Muscle layer of colon (tissue), 2 donors: ENCODE data around the gene P3H2.

ENCODE experiments used
- H3K27ac ChIP-seq: one replicate; pipeline ENCODE4 v1.7.0; 2013; ENCODE audit warnings: low read depth, mild to moderate bottlenecking, low read length, moderate library complexity
- H3K27me3 ChIP-seq, 2 donors: one replicate each; pipeline ENCODE4 v1.7.0; 2013; ENCODE audit warnings: low read length in 2 of 2, mild to moderate bottlenecking in 2 of 2; ENCODE audit not compliant: insufficient read depth in 2 of 2, control insufficient read depth in 1 of 2
- H3K36me3 ChIP-seq: one replicate; pipeline ENCODE4 v1.7.0; 2013; ENCODE audit warnings: mild to moderate bottlenecking, low read length; ENCODE audit not compliant: insufficient read depth
- H3K4me1 ChIP-seq: one replicate; pipeline ENCODE4 v1.7.0; 2013; ENCODE audit warnings: mild to moderate bottlenecking, low read length; ENCODE audit not compliant: insufficient read depth
- H3K4me3 ChIP-seq, 2 donors: one replicate each; pipeline ENCODE4 v1.7.0; 2013; ENCODE audit warnings: low read length in 2 of 2, low read depth in 1 of 2, mild to moderate bottlenecking in 1 of 2, moderate library complexity in 1 of 2
- H3K9ac ChIP-seq: one replicate; pipeline ENCODE4 v1.7.0; 2013; ENCODE audit warnings: low read length
- H3K9me3 ChIP-seq: one replicate; pipeline ENCODE4 v1.7.0; 2013; ENCODE audit warnings: mild to moderate bottlenecking, low read length
- donor health status: abdominal sarcoma.
- donor health status: Adenocarcinoma of cecum.

Gene P3H2

DNA sequence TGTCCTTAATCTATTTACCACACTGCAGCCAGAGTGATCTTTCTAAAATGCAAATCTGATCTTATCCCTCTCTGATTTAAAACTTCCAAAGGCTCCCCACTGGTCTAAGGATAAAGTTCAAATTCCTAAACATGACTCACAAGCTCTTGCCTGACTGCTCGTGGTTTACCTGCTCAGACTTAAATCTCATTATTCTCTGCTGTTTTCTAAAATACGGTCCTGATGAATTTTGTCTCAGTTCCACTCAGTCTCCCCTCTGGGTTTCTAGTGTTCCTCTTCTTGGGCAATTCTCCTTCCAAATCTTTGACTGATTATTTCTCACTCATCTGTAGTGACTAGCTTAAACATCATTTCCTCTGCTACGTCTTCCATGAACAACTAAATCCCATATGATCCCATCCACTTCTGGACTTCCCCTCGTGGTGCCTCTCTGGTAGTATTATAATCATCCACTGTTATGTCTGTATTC, 108.3 kb downstream of the P3H2 start:
- H3K4me1 ChIP-seq, result peaks cover 26% of the 10 kb centered on the region
- H3K9ac ChIP-seq, result no peak overlapping the region
- no peak overlapping the region for H3K4me3 ChIP-seq
- no peaks in the 10 kb centered on the region for H3K36me3 ChIP-seq
- H3K27me3 ChIP-seq, result no peaks in the 10 kb centered on the region
- H3K27ac ChIP-seq, result no peak overlapping the region
- H3K9me3 ChIP-seq, result no peaks in the 10 kb centered on the region

GRCh38 chr3:190010486-190010885, 110.2 kb downstream of the P3H2 start:
- Histone ChIP-seq H3K4me3 (no peak overlapping the region), H3K27me3 (no peaks in the 10 kb centered on the region), H3K9me3 (no peaks in the 10 kb centered on the region), H3K27ac (no peak overlapping the region), H3K4me1 (peaks cover 40% of the 10 kb centered on the region), H3K9ac (no peak overlapping the region), H3K36me3 (no peaks in the 10 kb centered on the region)

DNA sequence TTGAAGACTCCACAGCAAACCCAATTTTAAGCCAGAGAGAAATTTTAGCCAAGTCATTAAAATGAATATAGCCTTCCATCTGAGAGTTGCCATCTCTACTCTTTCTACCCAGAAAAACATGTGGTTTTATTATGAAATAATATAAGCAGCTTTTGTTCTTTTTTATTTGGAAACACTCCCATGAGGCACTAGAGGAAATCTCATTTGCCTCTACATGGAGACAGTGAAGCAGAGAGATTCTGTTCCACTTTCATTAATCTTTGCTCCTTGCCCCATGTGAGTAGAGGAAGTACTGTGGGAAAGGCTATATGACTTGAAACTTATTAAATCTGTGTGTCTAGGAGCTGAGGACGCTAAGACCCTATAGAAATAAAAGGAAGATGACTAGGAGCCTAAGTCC, 111.1 kb downstream of the P3H2 start:
- no peak overlapping the region for H3K4me3 ChIP-seq
- no peaks in the 10 kb centered on the region for H3K36me3 ChIP-seq
- no peak overlapping the region for H3K27ac ChIP-seq
- H3K27me3 ChIP-seq, result no peaks in the 10 kb centered on the region
- H3K9ac ChIP-seq, result no peak overlapping the region
- peaks cover 49% of the 10 kb centered on the region for H3K4me1 ChIP-seq
- H3K9me3 ChIP-seq, result no peaks in the 10 kb centered on the region

GRCh38 chr3:190008432-190008831, 112.3 kb downstream of the P3H2 start:
- Histone ChIP-seq H3K27ac (no peak overlapping the region), H3K36me3 (no peaks in the 10 kb centered on the region), H3K4me1 (peaks cover 50% of the 10 kb centered on the region), H3K27me3 (no peaks in the 10 kb centered on the region), H3K9ac (no peak overlapping the region), H3K4me3 (no peak overlapping the region), H3K9me3 (no peaks in the 10 kb centered on the region)

DNA sequence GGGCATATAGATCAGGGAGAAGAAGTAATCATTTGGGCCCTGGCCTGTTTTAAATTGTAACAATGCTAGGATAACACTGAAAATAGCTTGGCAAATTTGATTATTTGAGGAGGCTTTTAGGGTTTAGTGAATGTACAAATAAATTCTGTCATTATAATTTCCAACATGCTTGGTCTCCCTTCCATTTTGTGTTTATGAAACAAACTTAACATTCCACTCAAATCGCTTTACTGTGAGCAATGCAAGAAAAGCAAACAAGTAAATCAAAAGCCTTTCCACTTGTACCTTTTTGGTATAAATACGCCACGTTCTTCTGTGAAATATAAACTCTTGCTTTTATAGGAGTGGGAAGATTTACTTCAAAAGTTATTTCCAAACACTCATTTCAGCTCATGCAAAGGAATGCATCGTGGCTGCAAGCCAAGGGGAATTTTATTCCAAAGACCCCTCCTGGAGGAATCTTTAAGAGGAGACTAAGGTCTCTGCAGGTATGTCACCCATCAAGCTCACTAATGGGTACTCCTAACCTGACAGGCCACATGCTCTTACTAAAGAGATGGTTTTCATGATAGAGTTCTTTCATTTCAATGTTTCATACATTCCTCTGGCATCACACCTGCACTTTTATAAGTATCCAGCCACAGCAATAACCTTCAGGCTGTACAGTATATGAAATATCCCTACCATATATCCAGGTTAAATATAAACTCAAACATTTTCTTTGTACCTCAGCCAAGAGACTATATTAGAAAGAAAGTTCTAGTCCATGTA, 115.2 kb downstream of the P3H2 start:
- Histone ChIP-seq H3K9me3 (no peaks in the 10 kb centered on the region), H3K27ac (no peak overlapping the region), H3K27me3 (no peaks in the 10 kb centered on the region), H3K36me3 (no peaks in the 10 kb centered on the region), H3K4me3 (no peak overlapping the region), H3K4me1 (peaks cover 48% of the 10 kb centered on the region), H3K9ac (no peak overlapping the region)

- H3K9ac ChIP-seq, result no peak overlapping the region
- H3K27me3 ChIP-seq, result no peaks in the 10 kb centered on the region
- no peak overlapping the region for H3K27ac ChIP-seq
- no peaks in the 10 kb centered on the region for H3K9me3 ChIP-seq
- H3K4me3 ChIP-seq, result no peak overlapping the region
- H3K4me1 ChIP-seq, result peaks cover 56% of the 10 kb centered on the region
- H3K36me3 ChIP-seq, result no peaks in the 10 kb centered on the region
Observed at GRCh38 chr3:190004656-190005055, 116.0 kb downstream of the P3H2 start.

DNA sequence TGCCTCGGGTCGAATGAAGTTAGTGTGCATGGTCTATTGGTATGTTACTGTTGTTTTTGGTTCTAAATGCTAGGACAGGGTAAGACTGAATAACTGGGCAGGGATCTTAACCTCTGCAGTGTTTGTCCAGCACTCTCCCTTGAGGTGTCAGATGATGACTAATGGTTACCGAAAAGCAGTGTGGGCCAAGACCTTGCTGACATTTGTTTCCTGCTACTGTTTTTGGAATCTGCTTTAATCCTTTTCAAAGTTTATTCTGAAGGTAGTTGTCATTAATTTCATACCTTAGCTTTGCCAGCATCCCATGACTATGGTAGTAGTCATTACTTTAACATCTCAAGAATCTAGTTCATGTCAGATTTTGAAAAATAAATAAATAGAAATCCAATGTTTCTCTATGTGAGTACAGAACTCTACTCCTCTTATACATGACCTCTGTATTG, 117.0 kb downstream of the P3H2 start:
- Histone ChIP-seq H3K27me3 (no peaks in the 10 kb centered on the region), H3K36me3 (no peaks in the 10 kb centered on the region), H3K9me3 (no peaks in the 10 kb centered on the region), H3K27ac (peak overlapping the region; percentile 19), H3K9ac (no peak overlapping the region), H3K4me1 (peaks cover 62% of the 10 kb centered on the region), H3K4me3 (no peak overlapping the region)

GRCh38 chr3:190003068-190003467, 117.6 kb downstream of the P3H2 start:
- Histone ChIP-seq H3K4me1 (peaks cover 55% of the 10 kb centered on the region), H3K9ac (no peak overlapping the region), H3K9me3 (no peaks in the 10 kb centered on the region), H3K27me3 (no peaks in the 10 kb centered on the region), H3K27ac (no peak overlapping the region), H3K4me3 (no peak overlapping the region), H3K36me3 (no peaks in the 10 kb centered on the region)

DNA sequence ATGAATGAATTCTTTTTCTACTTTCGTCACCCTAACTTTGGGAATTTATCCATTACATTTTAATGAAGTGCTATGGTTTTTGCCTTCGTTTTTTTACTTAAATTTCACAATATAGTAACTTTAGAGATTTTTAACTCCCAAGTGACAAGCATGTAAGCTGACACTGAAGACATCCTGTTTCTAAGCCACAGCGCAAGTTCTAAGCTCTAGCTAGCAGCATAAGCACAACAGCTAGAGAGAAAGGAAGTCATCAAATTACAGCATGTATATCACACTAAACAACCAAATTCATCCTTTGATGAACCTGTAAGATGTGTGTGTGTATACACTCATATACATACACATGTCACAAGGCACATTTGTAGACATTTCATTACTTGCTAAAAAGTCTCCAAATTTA, 119.3 kb downstream of the P3H2 start:
- H3K4me3 ChIP-seq, result no peak overlapping the region
- H3K27ac ChIP-seq, result no peak overlapping the region
- peaks cover 50% of the 10 kb centered on the region for H3K4me1 ChIP-seq
- H3K36me3 ChIP-seq, result no peaks in the 10 kb centered on the region
- no peaks in the 10 kb centered on the region for H3K27me3 ChIP-seq
- no peaks in the 10 kb centered on the region for H3K9me3 ChIP-seq
- no peak overlapping the region for H3K9ac ChIP-seq

- H3K27ac ChIP-seq, result no peak overlapping the region
- no peak overlapping the region for H3K9ac ChIP-seq
- H3K36me3 ChIP-seq, result no peaks in the 10 kb centered on the region
- H3K9me3 ChIP-seq, result no peaks in the 10 kb centered on the region
- no peaks in the 10 kb centered on the region for H3K27me3 ChIP-seq
- peaks cover 44% of the 10 kb centered on the region for H3K4me1 ChIP-seq
- no peak overlapping the region for H3K4me3 ChIP-seq
Observed at GRCh38 chr3:190000861-190001196, 119.9 kb downstream of the P3H2 start.

DNA sequence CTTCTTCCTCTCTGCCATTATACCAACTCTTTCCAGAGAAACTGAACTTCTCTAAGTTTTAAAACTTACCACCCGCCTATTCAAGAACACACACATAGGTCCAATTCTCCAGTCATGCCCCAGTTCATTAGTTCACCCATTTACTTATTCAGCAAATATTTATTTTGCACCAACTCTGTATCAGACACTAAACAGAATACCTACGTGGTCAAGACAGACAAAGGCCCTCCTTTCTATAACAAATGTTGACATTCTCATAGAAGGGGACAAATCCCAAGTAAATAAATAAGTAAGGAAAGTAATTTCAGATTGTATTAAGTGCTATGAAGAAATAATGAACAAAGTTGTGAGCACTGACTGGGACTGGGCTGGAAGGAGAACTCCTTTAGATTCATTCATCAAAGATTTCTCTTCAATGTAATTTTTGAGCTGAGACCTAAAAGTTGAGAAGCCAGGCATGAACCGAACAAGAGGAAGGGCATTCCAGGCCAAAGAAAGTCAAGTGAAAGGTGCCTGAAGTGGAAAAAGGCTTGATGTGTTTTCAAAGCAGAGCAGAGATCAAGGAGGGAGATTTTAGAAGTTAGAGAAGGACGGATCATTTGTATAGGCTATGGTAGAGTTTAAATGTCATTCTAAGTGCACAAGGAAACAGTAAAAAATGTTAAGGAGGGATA, 120.4 kb downstream of the P3H2 start:
- no peak overlapping the region for H3K4me3 ChIP-seq
- peaks cover 39% of the 10 kb centered on the region for H3K4me1 ChIP-seq
- no peaks in the 10 kb centered on the region for H3K9me3 ChIP-seq
- no peak overlapping the region for H3K9ac ChIP-seq
- no peak overlapping the region for H3K27ac ChIP-seq
- H3K27me3 ChIP-seq, result no peaks in the 10 kb centered on the region
- no peaks in the 10 kb centered on the region for H3K36me3 ChIP-seq

GRCh38 chr3:189999718-190000117, 121.0 kb downstream of the P3H2 start:
- H3K36me3 ChIP-seq, result no peaks in the 10 kb centered on the region
- no peaks in the 10 kb centered on the region for H3K27me3 ChIP-seq
- H3K27ac ChIP-seq, result no peak overlapping the region
- H3K9ac ChIP-seq, result no peak overlapping the region
- H3K9me3 ChIP-seq, result no peaks in the 10 kb centered on the region
- H3K4me3 ChIP-seq, result no peak overlapping the region
- peaks cover 33% of the 10 kb centered on the region for H3K4me1 ChIP-seq
